Measurements from ENCODE around the gene CACNA2D3.

- TF ChIP-seq CTCF (IDR thresholded peaks at IDR 0.05; ENCODE audit: low read depth, low read length, missing input control) (no peak), MAX (IDR thresholded peaks at IDR 0.05) (no peak), RAD21 (IDR thresholded peaks at IDR 0.05) (no peak), YY1 (IDR thresholded peaks at IDR 0.05) (no peak), GABPA (IDR thresholded peaks at IDR 0.05 in 1 of 2, conservative IDR thresholded peaks at IDR 0.05 in 1 of 2) (no peak), REST (IDR thresholded peaks at IDR 0.05) (no peak), TAF1 (conservative IDR thresholded peaks at IDR 0.05) (no peak)
Measured at GRCh38 chr3:54665016-54665600, 542.8 kb downstream of the CACNA2D3 start.
